Measurements from ENCODE around the gene UGT1A3. TPM values are rescaled to one million over a fixed set of nuclear protein-coding genes. Genes with fewer than 3 reads are reported as not detected.

Gene UGT1A3
- total and polyA plus RNA-seq, 2 experiments from 2014 or later, result not detected

DNA sequence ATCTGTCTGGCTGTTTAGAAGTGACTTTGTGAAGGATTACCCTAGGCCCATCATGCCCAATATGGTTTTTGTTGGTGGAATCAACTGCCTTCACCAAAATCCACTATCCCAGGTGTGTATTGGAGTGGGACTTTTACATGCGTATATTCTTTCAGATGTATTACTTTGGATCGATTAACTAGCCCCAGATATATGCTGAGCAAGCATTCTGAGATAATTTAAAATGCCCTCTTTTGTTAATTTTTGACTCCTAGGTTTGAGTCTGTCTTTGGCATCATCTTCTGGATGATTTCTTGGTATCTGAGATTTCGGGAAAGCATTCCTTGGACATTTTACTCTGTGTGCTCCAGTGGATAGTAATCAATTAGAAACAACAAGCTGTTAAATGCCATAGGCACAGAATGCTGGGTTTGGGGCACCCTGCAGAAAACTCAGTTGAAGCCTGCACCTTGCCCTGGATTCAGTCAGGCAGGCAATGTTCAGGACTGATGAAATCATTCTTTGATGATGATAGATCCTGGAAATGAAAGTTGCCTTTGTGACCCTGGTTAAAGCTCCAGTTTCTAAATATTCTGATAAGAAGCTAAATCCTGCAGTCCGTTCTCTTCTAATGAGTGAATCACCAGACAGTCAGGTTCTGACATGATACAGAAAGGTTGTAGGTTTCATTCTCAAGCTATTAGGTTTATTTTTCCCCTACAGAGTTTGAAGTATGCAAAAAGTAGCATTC, 32.4 kb downstream of the UGT1A3 start:
- Histone ChIP-seq H3K4me1 (ENCODE audit: insufficient read depth) (peaks cover 5% of the 10 kb centered on the region), H3K27me3 (no peaks in the 10 kb centered on the region), H3K4me2 (no peak overlapping the region), H4K20me1 (ENCODE audit: insufficient read depth, poor library complexity, severe bottlenecking) (no peaks in the 10 kb centered on the region), H2AFZ (no peak overlapping the region), H3K9me3 (ENCODE audit: low read depth) (no peaks in the 10 kb centered on the region), H3K36me3 (replicated peaks; ENCODE audit: insufficient read depth, low read depth) (no peaks in the 10 kb centered on the region), H3K4me3 (no peak overlapping the region), H3K27ac (no peak overlapping the region), H3K9me2 (replicated peaks; ENCODE audit: insufficient read depth) (no peaks in the 10 kb centered on the region), H3K79me2 (no peaks in the 10 kb centered on the region)
- DNase-seq (ENCODE audit: low spot score), result no peak
- TF ChIP-seq EZH2phosphoT487 (IDR thresholded peaks at IDR 0.05; ENCODE audit: low read depth, severe bottlenecking, unreplicated experiment) (no peak), EZH2 (IDR thresholded peaks at IDR 0.05; ENCODE audit: borderline replicate concordance) (no peak), CTCF (IDR thresholded peaks at IDR 0.05; ENCODE audit: poor library complexity) (no peak)
- WGBS (ENCODE audit: low lambda C conversion rate, missing lambda C conversion rate), result 78% methylated on average over 4 of the region's 4 CpGs

- Histone ChIP-seq H3K4me3 (no peak overlapping the region), H3K4me2 (no peak overlapping the region), H3K27me3 (no peaks in the 10 kb centered on the region), H3K9me3 (ENCODE audit: low read depth) (no peaks in the 10 kb centered on the region), H2AFZ (no peak overlapping the region), H3K9me2 (replicated peaks; ENCODE audit: insufficient read depth) (no peaks in the 10 kb centered on the region), H3K4me1 (ENCODE audit: insufficient read depth) (no peaks in the 10 kb centered on the region), H3K79me2 (no peaks in the 10 kb centered on the region), H4K20me1 (ENCODE audit: insufficient read depth, poor library complexity, severe bottlenecking) (no peaks in the 10 kb centered on the region), H3K36me3 (replicated peaks; ENCODE audit: insufficient read depth, low read depth) (no peaks in the 10 kb centered on the region), H3K27ac (peak overlapping the region; percentile 71)
- no peak for TF ChIP-seq EZH2phosphoT487 (IDR thresholded peaks at IDR 0.05; ENCODE audit: low read depth, severe bottlenecking, unreplicated experiment)
- no peak for TF ChIP-seq CTCF (IDR thresholded peaks at IDR 0.05; ENCODE audit: poor library complexity)
- no peak for TF ChIP-seq EZH2 (IDR thresholded peaks at IDR 0.05; ENCODE audit: borderline replicate concordance)
- peak; percentile 38 for DNase-seq (ENCODE audit: low spot score)
- 66% methylated on average over 7 of the region's 7 CpGs for WGBS (ENCODE audit: low lambda C conversion rate, missing lambda C conversion rate)
Measured at GRCh38 chr2:233764264-233764663, 35.4 kb downstream of the UGT1A3 start.

DNA sequence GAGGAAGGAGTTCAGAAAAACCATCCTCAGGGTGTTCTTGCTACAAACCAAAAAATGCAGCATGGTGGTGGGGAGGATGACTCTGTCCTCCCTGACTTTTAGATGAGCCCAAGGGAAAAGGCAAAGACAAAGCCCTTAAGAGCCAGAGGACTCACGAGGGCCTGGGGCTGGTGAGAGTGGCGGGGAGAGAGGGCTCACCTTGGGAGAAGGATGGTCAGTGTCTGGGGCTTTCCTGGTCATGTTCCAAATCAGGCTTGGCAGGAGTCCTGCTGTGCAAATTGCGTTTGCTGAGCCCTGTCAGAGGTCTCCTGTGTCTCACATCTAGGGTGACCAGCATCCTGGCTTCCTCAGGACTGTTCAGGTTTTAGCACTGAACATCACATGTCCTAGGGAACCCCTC, 35.9 kb downstream of the UGT1A3 start:
- Histone ChIP-seq H3K27ac (peak overlapping the region; percentile 71), H2AFZ (no peak overlapping the region), H3K9me3 (ENCODE audit: low read depth) (no peaks in the 10 kb centered on the region), H3K27me3 (no peaks in the 10 kb centered on the region), H3K79me2 (no peaks in the 10 kb centered on the region), H3K4me2 (no peak overlapping the region), H4K20me1 (ENCODE audit: insufficient read depth, poor library complexity, severe bottlenecking) (no peaks in the 10 kb centered on the region), H3K9me2 (replicated peaks; ENCODE audit: insufficient read depth) (no peaks in the 10 kb centered on the region), H3K4me1 (ENCODE audit: insufficient read depth) (no peaks in the 10 kb centered on the region), H3K36me3 (replicated peaks; ENCODE audit: insufficient read depth, low read depth) (no peaks in the 10 kb centered on the region), H3K4me3 (no peak overlapping the region)
- 79% methylated on average over 3 of the region's 3 CpGs for WGBS (ENCODE audit: low lambda C conversion rate, missing lambda C conversion rate)
- TF ChIP-seq EZH2phosphoT487 (IDR thresholded peaks at IDR 0.05; ENCODE audit: low read depth, severe bottlenecking, unreplicated experiment), result no peak
- TF ChIP-seq EZH2 (IDR thresholded peaks at IDR 0.05; ENCODE audit: borderline replicate concordance), result no peak
- no peak for TF ChIP-seq CTCF (IDR thresholded peaks at IDR 0.05; ENCODE audit: poor library complexity)
- DNase-seq (ENCODE audit: low spot score), result no peak
